GM18517 (cell line): ENCODE measurements around the gene TSC22D4.
A peak's percentile ranks its signal among the peaks of the same experiment; 100 is the strongest.
"Not testable (repeated sequence)": the region's sequence is repeated elsewhere in the genome, so short reads cannot be mapped to it uniquely, and the experiment has no call there.

Experiments
- ATAC-seq: cut with Tn5 transposase; IDR thresholded peaks from one replicate; pipeline ENCODE4 v1.9.1; 2021; ENCODE audit warnings: mild to moderate bottlenecking, moderate library complexity; ENCODE audit not compliant: unreplicated experiment

Gene TSC22D4

GRCh38 chr7:100478958-100479660, at the start of gene TSC22D4:
Gene TSC22D4 (minus strand): TSS chr7:100479214. CDS start chr7:100478038, 1,176 bp downstream.
- ATAC-seq = peak; percentile 60

- not testable (repeated sequence) for ATAC-seq
These were observed 49.3 kb upstream of the TSC22D4 start for GRCh38 chr7:100528108-100528866.

GRCh38 chr7:100523192-100523591, 44.2 kb upstream of the TSC22D4 start:
- not testable (repeated sequence) for ATAC-seq

GRCh38 chr7:100521909-100522593, 43.0 kb upstream of the TSC22D4 start:
- ATAC-seq = not testable (repeated sequence)

GRCh38 chr7:100521076-100521475, 42.1 kb upstream of the TSC22D4 start:
- no peak for ATAC-seq

- ATAC-seq = no peak
These were observed 41.1 kb upstream of the TSC22D4 start for GRCh38 chr7:100520138-100520537.

- no peak for ATAC-seq
These were observed 40.6 kb upstream of the TSC22D4 start for GRCh38 chr7:100519580-100519979.

- no peak for ATAC-seq
These were observed 38.3 kb upstream of the TSC22D4 start for GRCh38 chr7:100517305-100517704.

GRCh38 chr7:100516135-100516812, 37.3 kb upstream of the TSC22D4 start:
- ATAC-seq = no peak

- ATAC-seq = no peak
These were observed 36.1 kb upstream of the TSC22D4 start for GRCh38 chr7:100515072-100515532.

GRCh38 chr7:100513212-100513810, 34.3 kb upstream of the TSC22D4 start:
- ATAC-seq = no peak

- ATAC-seq = no peak
These were observed 31.6 kb upstream of the TSC22D4 start for GRCh38 chr7:100510437-100511239.

- ATAC-seq = no peak
These were observed 30.2 kb upstream of the TSC22D4 start for GRCh38 chr7:100509231-100509630.

- no peak for ATAC-seq
These were observed 27.4 kb upstream of the TSC22D4 start for GRCh38 chr7:100506356-100506923.

- no peak for ATAC-seq
These were observed 26.0 kb upstream of the TSC22D4 start for GRCh38 chr7:100504887-100505611.

- ATAC-seq = not testable (repeated sequence)
These were observed 25.0 kb upstream of the TSC22D4 start for GRCh38 chr7:100504031-100504430.

GRCh38 chr7:100500743-100501142, 21.7 kb upstream of the TSC22D4 start:
- ATAC-seq = not testable (repeated sequence)

GRCh38 chr7:100496509-100496908, 17.5 kb upstream of the TSC22D4 start:
- no peak for ATAC-seq
